ENCODE results near the gene MEGF8.

- no peak for TF ChIP-seq POLR2AphosphoS5 (IDR thresholded peaks at IDR 0.05)
- no peak for TF ChIP-seq POLR2A (IDR thresholded peaks at IDR 0.05)
Observed at GRCh38 chr19:42289556-42290041, 35.8 kb upstream of the MEGF8 start.

Measured in breast epithelium (tissue), 3 donors.